ENCODE data around the gene LMO7. TPM values are rescaled to one million over a fixed set of nuclear protein-coding genes. Genes with fewer than 3 reads are reported as not detected.
A peak's percentile ranks its signal among the peaks of the same experiment; 100 is the strongest.

The LMO7 gene
- total RNA-seq, 1 donor from 2014 or later: 57.0 TPM

GRCh38 chr13:75801388-75801945 lies 165.3 kb downstream of the LMO7 start:
- DNase-seq (ENCODE audit: low spot score): no peak

- DNase-seq (ENCODE audit: low spot score): no peak
Observed at GRCh38 chr13:75802161-75802560, 166.0 kb downstream of the LMO7 start.

- no peak for DNase-seq (ENCODE audit: low spot score)
Observed at GRCh38 chr13:75803164-75803611, 167.1 kb downstream of the LMO7 start.

- DNase-seq (ENCODE audit: low spot score): no peak
Observed at GRCh38 chr13:75804054-75804453, 167.9 kb downstream of the LMO7 start.

GRCh38 chr13:75804605-75805004 lies 168.5 kb downstream of the LMO7 start:
- DNase-seq (ENCODE audit: low spot score): no peak

- DNase-seq (ENCODE audit: low spot score): no peak
Observed at GRCh38 chr13:75806117-75806516, 170.0 kb downstream of the LMO7 start.

- DNase-seq (ENCODE audit: low spot score): no peak
Observed at GRCh38 chr13:75811361-75811760, 175.2 kb downstream of the LMO7 start.

GRCh38 chr13:75811841-75812240 lies 175.7 kb downstream of the LMO7 start:
- no peak for DNase-seq (ENCODE audit: low spot score)

- no peak for DNase-seq (ENCODE audit: low spot score)
Observed at GRCh38 chr13:75812751-75813181, 176.6 kb downstream of the LMO7 start.

GRCh38 chr13:75813323-75813722 lies 177.2 kb downstream of the LMO7 start:
- DNase-seq (ENCODE audit: low spot score): no peak

- DNase-seq (ENCODE audit: low spot score): no peak
Observed at GRCh38 chr13:75818179-75818967, 182.2 kb downstream of the LMO7 start.

GRCh38 chr13:75818968-75819225 lies 182.8 kb downstream of the LMO7 start:
- DNase-seq (ENCODE audit: low spot score): no peak

- DNase-seq (ENCODE audit: low spot score): no peak
Observed at GRCh38 chr13:75825161-75825560, 189.0 kb downstream of the LMO7 start.

GRCh38 chr13:75825594-75825993 lies 189.5 kb downstream of the LMO7 start:
- DNase-seq (ENCODE audit: low spot score): no peak

- DNase-seq (ENCODE audit: low spot score): no peak
Observed at GRCh38 chr13:75826391-75826790, 190.3 kb downstream of the LMO7 start.

- no peak for DNase-seq (ENCODE audit: low spot score)
Observed at GRCh38 chr13:75829830-75830229, 193.7 kb downstream of the LMO7 start.

- DNase-seq (ENCODE audit: low spot score): no peak
Observed at GRCh38 chr13:75830842-75831241, 194.7 kb downstream of the LMO7 start.

- no peak for DNase-seq (ENCODE audit: low spot score)
Observed at GRCh38 chr13:75831389-75831788, 195.3 kb downstream of the LMO7 start.

GRCh38 chr13:75832812-75833211 lies 196.7 kb downstream of the LMO7 start:
- DNase-seq (ENCODE audit: low spot score): no peak

- peak; percentile 54 for DNase-seq (ENCODE audit: low spot score)
Observed at GRCh38 chr13:75836441-75836840, 200.3 kb downstream of the LMO7 start.

GRCh38 chr13:75838366-75839005 lies 202.4 kb downstream of the LMO7 start:
- DNase-seq (ENCODE audit: low spot score): no peak

- no peak for DNase-seq (ENCODE audit: low spot score)
Observed at GRCh38 chr13:75839406-75839805, 203.3 kb downstream of the LMO7 start.

- DNase-seq (ENCODE audit: low spot score): no peak
Observed at GRCh38 chr13:75841905-75842304, 205.8 kb downstream of the LMO7 start.
